H1 (cell line): ENCODE data around the gene ASS1.

Experiments
- CBX8 ChIP-seq: fragments of 300-800, 300-1000 bp; sonication (generic); IDR thresholded peaks from 2 replicates; pipeline ENCODE4 v1.7.1; 2016; ENCODE audit warnings: low read depth, low read length, borderline replicate concordance
- CTCF ChIP-seq, 3 experiments: IDR thresholded peaks; 1 replicate in 2 of 3; 2 replicates in 1 of 3; pipeline versions ENCODE4 v1.5.1 to v1.6.1; 2011; ENCODE audit warnings: low read length in 3 of 3, mild to moderate bottlenecking in 3 of 3, inconsistent platforms in 2 of 3, low read depth in 1 of 3, moderate library complexity in 1 of 3; ENCODE audit not compliant: insufficient read depth in 1 of 3; ENCODE audit errors: control extremely low read depth in 1 of 3
- EZH2 ChIP-seq: fragments of 200-600 bp; sonication (generic); IDR thresholded peaks from 2 replicates; pipeline ENCODE4 v1.7.1; 2012; ENCODE audit warnings: low read depth, mild to moderate bottlenecking, moderate library complexity, low read length, inconsistent platforms; ENCODE audit not compliant: severe bottlenecking
- JUND ChIP-seq: IDR thresholded peaks from 2 replicates; pipeline ENCODE4 v1.6.1; 2011; ENCODE audit warnings: mild to moderate bottlenecking, improper control_type of control experiment, low read length
- MAX ChIP-seq: IDR thresholded peaks from 2 replicates; pipeline ENCODE4 v1.6.1; 2012; ENCODE audit warnings: inconsistent platforms
- SUZ12 ChIP-seq: fragments of 200-600 bp; sonication (generic); IDR thresholded peaks from 2 replicates; pipeline ENCODE4 v1.6.1; 2012; ENCODE audit warnings: mild to moderate bottlenecking, inconsistent platforms, low read length, moderate library complexity, mixed read lengths
- YY1 ChIP-seq: IDR thresholded peaks from 2 replicates; pipeline ENCODE4 v1.6.1; 2011; ENCODE audit warnings: low read depth, mild to moderate bottlenecking, low read length

- TF ChIP-seq MAX (no peak), YY1 (no peak), CBX8 (no peak), CTCF (IDR thresholded peaks at IDR 0.05; ENCODE audit: control extremely low read depth in 1 of 3, insufficient read depth in 1 of 3, low read depth in 1 of 3, low read length in 3 of 3) (no peak), JUND (no peak), EZH2 (no peak), SUZ12 (no peak)
Measured at GRCh38 chr9:130498918-130499698, 54.3 kb downstream of the ASS1 start.
